ENCODE results near the gene SCN2B.

The SCN2B gene

DNA sequence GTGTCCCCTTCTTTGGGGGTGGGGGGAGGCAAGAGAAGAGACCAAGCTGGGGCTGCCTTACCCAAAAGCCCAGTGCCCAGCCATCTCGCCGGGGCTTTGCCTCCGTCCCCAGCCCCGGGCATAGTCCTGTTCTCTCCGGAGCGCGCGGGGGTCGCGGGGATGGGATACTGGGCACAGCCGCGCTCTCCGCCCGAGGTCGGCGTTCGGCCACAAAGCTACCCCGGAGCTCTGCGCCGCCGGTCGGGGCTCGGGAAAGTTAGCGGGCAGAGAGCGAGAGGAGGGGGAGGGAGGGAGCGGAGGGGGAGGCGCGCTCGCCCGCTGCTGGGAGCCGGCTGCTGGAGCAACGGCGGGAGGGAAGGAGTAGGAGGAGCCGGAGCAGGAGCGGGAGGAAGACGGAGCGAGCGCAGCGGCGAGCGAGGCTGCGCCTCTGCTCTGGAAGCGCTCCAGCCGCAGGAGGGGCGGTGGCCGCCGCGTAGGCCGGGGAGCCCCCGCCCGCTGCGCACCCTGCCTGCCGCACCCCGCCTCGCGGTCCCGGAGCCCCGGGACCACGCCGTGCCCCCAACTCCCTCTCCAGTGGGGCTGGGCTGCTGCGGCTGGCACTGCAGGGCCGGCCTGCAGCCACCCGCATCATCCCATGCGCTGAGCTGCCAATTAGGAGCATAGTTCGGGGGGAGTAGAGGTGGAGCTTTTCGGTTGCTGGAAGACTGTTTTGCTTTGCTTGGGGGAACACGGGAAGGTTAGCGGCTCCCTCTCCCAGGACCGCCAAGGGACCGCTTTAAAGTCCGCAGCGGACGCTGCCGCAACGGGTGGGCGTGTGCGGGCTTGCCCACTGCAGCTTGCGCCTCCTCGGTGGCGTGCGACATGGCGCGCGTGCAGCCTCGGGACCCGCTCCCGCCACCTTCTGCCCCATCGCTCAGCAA lies 23.6 kb downstream of the SCN2B start, which contains the start of gene SCN4B:
TSS of gene SCN4B (minus strand) at position 272 of the 920 bp plus-strand sequence. CDS start at position 122, 150 bp downstream.
- no peak for DNase-seq (ENCODE audit: low read depth)

DNA sequence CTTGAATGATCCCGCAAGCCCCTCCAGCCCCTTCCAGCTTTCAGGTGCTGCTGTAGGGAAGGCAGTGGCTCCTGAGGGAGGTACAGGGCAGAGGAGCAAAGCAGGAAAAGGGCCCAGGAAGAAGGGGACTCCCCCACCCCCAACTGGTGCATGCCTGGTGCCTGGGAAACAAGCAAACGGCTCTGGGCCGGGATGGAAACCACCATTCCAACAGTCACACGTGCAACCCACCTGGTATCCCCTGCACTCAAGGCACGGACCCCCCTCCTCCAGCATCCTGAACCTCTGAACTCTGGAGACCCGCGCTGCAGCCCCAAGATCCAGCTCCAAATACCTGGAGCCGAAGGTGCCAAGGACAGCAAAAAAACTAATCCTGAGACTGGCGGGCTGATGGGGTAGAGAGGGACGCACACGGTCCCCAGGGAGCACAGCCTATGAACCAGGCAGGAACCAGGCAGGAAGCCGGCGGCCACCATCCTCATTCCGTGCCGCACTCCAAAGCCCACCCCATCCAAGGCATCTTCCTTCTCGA lies 24.4 kb downstream of the SCN2B start:
- no peak for DNase-seq (ENCODE audit: low read depth)

DNA sequence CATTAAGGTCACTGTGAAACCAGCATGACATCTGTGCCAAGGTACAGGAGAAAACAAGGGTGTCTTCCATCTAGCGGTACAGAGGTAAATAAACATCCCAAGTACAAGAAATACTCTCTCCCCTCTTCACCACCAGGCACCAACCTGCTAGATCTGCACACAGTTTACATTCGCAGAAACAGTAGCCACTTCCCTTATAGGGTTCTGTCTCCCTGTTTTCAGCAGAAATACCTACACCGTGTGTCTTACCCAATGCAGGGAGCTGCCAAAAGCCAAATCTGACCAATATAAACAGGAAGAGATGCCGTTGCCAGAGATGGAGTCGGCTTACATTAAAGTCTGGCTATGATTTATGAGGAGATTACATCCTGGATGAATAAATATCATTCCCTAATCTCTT lies 25.0 kb downstream of the SCN2B start:
- DNase-seq (ENCODE audit: low read depth) = no peak

GRCh38 chr11:118149493-118149892 lies 26.9 kb downstream of the SCN2B start:
- no peak for DNase-seq (ENCODE audit: low read depth)

GRCh38 chr11:118148856-118149255 lies 27.6 kb downstream of the SCN2B start:
- no peak for DNase-seq (ENCODE audit: low read depth)

DNA sequence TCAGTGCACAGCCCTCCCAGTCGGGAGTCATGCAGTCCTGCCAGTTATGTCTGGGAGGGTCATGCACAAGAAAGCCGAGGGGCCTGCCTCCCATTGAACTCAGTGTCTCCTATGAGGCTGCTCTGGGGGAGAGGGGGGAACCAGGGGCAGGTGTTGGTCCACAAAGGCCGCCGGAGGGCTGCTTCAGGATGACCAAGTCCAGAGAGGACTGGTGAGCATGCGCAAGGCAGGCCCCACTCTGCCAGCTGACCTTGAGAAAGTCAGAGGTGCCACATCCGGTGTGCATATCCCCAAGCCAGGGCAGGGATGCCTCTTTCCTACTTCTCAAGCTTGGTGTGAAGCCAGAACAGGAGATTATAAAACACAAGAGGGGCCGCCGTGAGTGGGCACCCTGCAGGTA lies 28.2 kb downstream of the SCN2B start:
- DNase-seq (ENCODE audit: low read depth) = no peak

DNA sequence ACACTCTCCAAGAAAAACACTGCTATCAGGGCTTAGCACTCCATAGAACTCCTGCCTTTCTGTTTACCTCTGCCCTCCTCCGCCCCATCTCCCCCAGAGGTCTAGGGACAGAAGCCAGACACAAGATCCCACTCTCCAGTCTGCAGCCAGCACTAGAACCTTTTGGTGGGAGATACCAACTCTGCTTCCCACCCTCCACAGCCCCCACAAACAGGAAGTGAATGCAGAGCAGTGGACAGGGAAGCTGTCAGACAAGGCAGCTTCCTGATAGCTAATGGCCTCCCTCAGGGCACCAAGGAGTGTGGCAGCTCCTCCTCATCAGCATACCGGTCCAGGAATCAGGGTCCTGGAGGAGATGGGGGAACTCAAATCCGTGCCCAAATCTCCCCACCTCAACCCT lies 28.9 kb downstream of the SCN2B start:
- DNase-seq (ENCODE audit: low read depth) = no peak

DNA sequence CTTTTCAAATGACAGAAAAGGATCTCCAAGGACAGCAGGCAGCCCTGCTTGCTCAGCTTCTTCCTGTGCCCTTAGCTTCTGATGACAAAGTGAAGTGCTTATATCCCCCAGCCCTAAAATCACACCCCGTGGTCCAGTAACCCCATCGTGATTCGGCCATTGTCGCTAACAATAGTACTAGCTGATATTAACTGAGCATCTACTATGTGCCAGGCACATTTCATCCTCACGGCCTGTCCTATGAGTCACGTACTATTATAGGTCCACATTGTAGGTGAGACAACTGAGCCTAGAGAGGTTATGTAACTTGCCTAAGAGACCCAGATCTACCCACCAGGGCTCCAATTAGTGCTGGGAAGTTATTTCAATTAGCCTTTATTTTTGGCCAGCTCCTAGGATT lies 29.9 kb downstream of the SCN2B start:
- DNase-seq (ENCODE audit: low read depth) = no peak

GRCh38 chr11:118145285-118146227 lies 30.9 kb downstream of the SCN2B start:
- no peak for DNase-seq (ENCODE audit: low read depth)

DNA sequence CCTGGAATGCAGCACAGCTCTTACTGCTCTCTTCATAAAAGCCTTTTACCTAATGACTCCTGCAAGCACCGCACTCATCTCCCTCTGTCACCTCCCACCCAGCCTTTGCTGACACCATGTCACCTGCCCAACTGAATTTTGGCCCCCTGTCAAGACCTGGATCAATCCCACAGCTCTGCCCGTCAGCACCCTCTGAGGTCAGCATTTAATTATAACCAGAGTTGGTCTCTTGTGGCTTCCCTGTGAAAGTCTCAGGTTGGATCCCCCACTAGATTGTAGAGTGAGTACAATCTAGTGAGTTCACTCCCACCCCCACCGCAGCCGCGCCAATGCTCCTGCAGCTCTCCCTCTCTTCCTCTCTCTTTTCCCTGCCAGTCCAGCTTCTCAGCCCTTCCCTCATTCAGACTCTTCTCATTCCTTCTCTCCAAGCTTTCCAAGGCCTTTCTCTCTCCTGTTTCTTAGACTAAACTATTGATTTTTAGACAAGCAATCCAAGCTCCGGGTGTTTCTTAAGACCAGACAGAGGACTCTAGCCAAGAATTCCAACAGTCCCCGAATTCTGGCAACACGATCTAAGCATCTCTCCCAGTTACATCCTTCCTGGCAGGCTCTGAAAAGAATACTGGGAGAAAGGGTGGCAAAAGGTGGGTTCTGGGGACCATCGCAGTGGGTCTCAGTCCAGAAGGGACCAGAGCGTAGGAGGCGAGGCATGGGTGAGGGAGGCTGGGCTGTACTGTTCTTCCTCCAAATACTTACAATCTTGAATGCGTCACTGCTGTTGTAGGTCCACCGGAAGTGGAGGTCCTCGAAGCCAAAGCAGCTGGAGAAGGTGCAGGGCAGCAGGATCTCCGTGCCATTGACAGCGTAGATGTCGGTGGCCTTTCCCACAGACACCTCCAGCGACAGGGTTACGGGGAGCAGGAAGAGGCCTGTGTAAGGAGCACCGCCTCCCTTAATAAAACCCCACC lies 31.9 kb downstream of the SCN2B start:
- DNase-seq (ENCODE audit: low read depth) = no peak

DNA sequence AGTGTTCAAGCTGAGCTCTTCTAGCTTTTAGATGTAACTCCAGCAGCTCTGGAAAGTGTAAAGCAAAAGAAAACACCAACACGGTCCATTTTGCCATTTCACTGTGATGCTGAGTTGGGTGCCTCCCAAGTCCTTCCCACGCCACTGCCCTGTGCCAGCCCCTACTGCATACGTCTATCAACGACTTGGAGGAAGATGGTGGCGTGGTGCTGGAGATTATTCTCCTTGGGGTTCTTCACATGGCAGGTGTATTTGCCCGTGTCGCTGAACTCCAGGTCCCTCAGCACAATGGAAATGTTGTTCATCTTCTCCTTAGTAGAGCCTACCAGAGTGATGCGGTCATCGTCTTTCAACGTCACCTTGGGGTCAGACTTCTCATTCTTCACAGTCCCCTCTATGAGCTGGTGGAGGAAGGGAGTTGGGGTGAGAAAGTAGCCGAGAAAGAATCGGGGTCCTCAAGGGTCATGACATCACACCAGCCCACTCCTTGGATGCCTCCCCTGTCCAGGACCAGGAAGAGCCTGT lies 32.7 kb downstream of the SCN2B start:
- DNase-seq (ENCODE audit: low read depth) = no peak

GRCh38 chr11:118142809-118143208 lies 33.6 kb downstream of the SCN2B start:
- no peak for DNase-seq (ENCODE audit: low read depth)

DNA sequence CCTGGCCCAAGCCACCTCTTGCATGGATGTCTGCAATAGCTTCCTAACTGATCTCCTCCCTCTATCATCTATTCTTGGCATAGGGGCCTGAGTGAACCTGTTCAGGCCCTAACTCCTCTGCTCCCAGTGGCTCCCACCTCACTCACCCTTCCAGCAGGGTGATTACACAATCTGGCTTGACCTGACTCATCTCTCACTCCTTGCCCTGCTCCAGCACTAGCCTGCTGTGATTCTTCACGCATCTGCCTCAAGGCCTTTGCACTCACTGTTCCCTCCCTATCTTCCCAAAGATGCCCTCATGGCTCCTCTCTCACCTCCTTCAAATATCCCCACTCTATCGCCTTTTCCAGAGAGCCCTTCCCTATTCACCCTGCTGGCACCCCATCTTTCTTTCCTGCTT lies 34.4 kb downstream of the SCN2B start:
- no peak for DNase-seq (ENCODE audit: low read depth)

GRCh38 chr11:118139578-118139977 lies 36.9 kb downstream of the SCN2B start:
- DNase-seq (ENCODE audit: low read depth) = no peak

GRCh38 chr11:118138839-118139420 lies 37.5 kb downstream of the SCN2B start:
- no peak for DNase-seq (ENCODE audit: low read depth)

GRCh38 chr11:118136801-118137200 lies 39.6 kb downstream of the SCN2B start:
- DNase-seq (ENCODE audit: low read depth) = no peak

DNA sequence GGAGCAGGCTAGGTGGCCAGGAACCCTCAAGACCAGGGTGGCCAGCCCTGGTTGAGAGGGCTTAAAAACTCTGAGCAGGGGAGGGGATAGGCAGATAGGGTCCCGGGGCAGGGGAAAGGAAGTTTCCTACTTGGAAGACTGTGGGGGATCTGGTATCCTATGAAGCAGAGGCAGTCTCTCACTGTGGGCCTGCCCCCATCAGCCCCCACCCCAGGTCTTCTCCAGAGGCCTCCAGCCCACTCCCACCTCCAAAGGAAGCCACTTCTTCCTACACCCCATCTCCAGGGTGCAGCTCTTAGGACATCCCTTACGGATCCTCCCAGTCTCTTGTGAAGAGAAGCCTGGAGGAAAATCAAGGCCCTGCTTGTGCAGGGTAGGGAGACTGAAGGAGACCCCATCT lies 40.1 kb downstream of the SCN2B start:
- no peak for DNase-seq (ENCODE audit: low read depth)

DNA sequence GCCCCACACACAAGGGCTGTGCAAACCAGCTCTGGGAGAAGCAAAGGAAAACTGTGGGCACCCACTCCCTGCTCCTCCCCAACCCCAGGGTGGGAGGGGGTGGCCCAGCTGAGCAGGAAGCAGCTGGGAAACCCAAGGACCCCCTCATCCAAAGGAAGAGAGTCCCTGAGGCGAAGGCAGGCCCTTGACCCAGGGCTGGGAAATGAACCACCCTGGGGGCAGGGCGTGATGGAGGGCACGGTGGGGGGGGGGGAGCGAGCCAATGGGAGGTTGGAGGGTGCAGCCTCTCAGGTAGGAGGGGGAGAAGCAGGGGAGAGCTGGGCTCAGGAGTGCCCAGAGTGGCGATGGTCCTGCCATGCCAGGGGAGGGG lies 40.7 kb downstream of the SCN2B start:
- DNase-seq (ENCODE audit: low read depth) = no peak

- DNase-seq (ENCODE audit: low read depth) = no peak
These were observed 41.2 kb downstream of the SCN2B start for GRCh38 chr11:118135051-118135795.

GRCh38 chr11:118133816-118134215 lies 42.6 kb downstream of the SCN2B start:
- DNase-seq (ENCODE audit: low read depth) = no peak
